WTC11 (cell line): Measurements from ENCODE around the gene SNX6.
"Not testable (repeated sequence)": the region's sequence is repeated elsewhere in the genome, so short reads cannot be mapped to it uniquely, and the experiment has no call there.

Source experiments
- ATF3 ChIP-seq: sonication (generic); formaldehyde crosslinking; conservative IDR thresholded peaks from 2 replicates; pipeline ENCODE4 v1.8.1; 2022; ENCODE audit warnings: mild to moderate bottlenecking, missing genetic modification reagents
- CREB1 ChIP-seq: sonication (generic); formaldehyde crosslinking; IDR thresholded peaks from 2 replicates; pipeline ENCODE4 v1.8.0; 2023; ENCODE audit warnings: mild to moderate bottlenecking, missing genetic modification reagents
- CTCF ChIP-seq: fragments of 200-600 bp; IDR thresholded peaks from 2 replicates; pipeline ENCODE4 v1.8.0; 2022; ENCODE audit warnings: antibody characterized with exemption
- ELF4 ChIP-seq: sonication (generic); formaldehyde crosslinking; IDR thresholded peaks from 2 replicates; pipeline ENCODE4 v1.8.1; 2022; ENCODE audit warnings: low read depth, mild to moderate bottlenecking, moderate library complexity, missing genetic modification reagents
- JUN ChIP-seq: sonication (generic); formaldehyde crosslinking; IDR thresholded peaks from 2 replicates; pipeline ENCODE4 v1.8.0; 2023; ENCODE audit warnings: mild to moderate bottlenecking, missing genetic modification reagents
- MXD4 ChIP-seq: fragments of 250-450 bp; sonication (Bioruptor Pico); IDR thresholded peaks from 2 replicates; pipeline ENCODE4 v1.8.0; 2021; ENCODE audit warnings: mild to moderate bottlenecking, moderate library complexity, borderline replicate concordance
- NR3C1 ChIP-seq: sonication (generic); formaldehyde crosslinking; conservative IDR thresholded peaks from 2 replicates; pipeline ENCODE4 v1.8.1; 2023; ENCODE audit warnings: low read depth, mild to moderate bottlenecking, missing genetic modification reagents
- PRDM15 ChIP-seq: sonication (generic); formaldehyde crosslinking; IDR thresholded peaks from 2 replicates; pipeline ENCODE4 v1.8.0; 2022; ENCODE audit warnings: missing genetic modification reagents
- ZNF121 ChIP-seq: sonication (generic); formaldehyde crosslinking; IDR thresholded peaks from 2 replicates; pipeline ENCODE4 v1.8.0; 2023; ENCODE audit warnings: missing genetic modification reagents
- ZNF219 ChIP-seq: sonication (generic); formaldehyde crosslinking; IDR thresholded peaks from 2 replicates; pipeline ENCODE4 v1.8.0; 2023; ENCODE audit warnings: missing genetic modification reagents, mild to moderate bottlenecking, borderline replicate concordance

GRCh38 chr14:34549276-34549966 is 80.5 kb downstream of the SNX6 start:
- not testable (repeated sequence) for TF ChIP-seq CTCF; ATF3; MXD4 (CRISPR knock-in tag); ELF4 (CRISPR knock-in tag); CREB1; ZNF219 (CRISPR knock-in tag); ZNF121 (CRISPR knock-in tag); NR3C1 (CRISPR knock-in tag); JUN (CRISPR knock-in tag); PRDM15
